NCI-H1694 treated with DMSO at 0.1 percent for 48 hours (cell line): ENCODE data around the gene LY86.

Experiments
- DNase-seq: peaks from one replicate; lab custom pipeline; 2025; lab: John Stamatoyannopoulos, UW

LY86 gene

GRCh38 chr6:6682225-6682624 lies 93.7 kb downstream of the LY86 start:
- no peak for DNase-seq

- no peak for DNase-seq
Measured at GRCh38 chr6:6683969-6684833, 95.7 kb downstream of the LY86 start.

- no peak for DNase-seq
Measured at GRCh38 chr6:6685249-6686040, 96.9 kb downstream of the LY86 start.

- DNase-seq, result no peak
Measured at GRCh38 chr6:6686176-6686575, 97.7 kb downstream of the LY86 start.

- peak; percentile 87 for DNase-seq
Measured at GRCh38 chr6:6686748-6687601, 98.5 kb downstream of the LY86 start.

GRCh38 chr6:6688283-6688682 lies 99.8 kb downstream of the LY86 start:
- DNase-seq, result no peak

- DNase-seq, result no peak
Measured at GRCh38 chr6:6688951-6689350, 100.4 kb downstream of the LY86 start.

- DNase-seq, result no peak
Measured at GRCh38 chr6:6689400-6690143, 101.1 kb downstream of the LY86 start.

- DNase-seq, result no peak
Measured at GRCh38 chr6:6690144-6690483, 101.6 kb downstream of the LY86 start.

GRCh38 chr6:6694368-6694780 lies 105.9 kb downstream of the LY86 start:
- DNase-seq, result no peak

GRCh38 chr6:6694825-6695624 lies 106.5 kb downstream of the LY86 start:
- DNase-seq, result no peak

GRCh38 chr6:6695625-6696276 lies 107.2 kb downstream of the LY86 start:
- no peak for DNase-seq

GRCh38 chr6:6696867-6697531 lies 108.5 kb downstream of the LY86 start:
- peak; percentile 58 for DNase-seq

GRCh38 chr6:6697620-6698019 lies 109.1 kb downstream of the LY86 start:
- no peak for DNase-seq

GRCh38 chr6:6699741-6700367 lies 111.3 kb downstream of the LY86 start:
- peak; percentile 99 for DNase-seq

- no peak for DNase-seq
Measured at GRCh38 chr6:6700407-6701270, 112.1 kb downstream of the LY86 start.

GRCh38 chr6:6701864-6702263 lies 113.3 kb downstream of the LY86 start:
- no peak for DNase-seq

GRCh38 chr6:6703699-6704098 lies 115.2 kb downstream of the LY86 start:
- no peak for DNase-seq
